GM12878 (cell line): ENCODE measurements around the gene SEC24D. TPM values are rescaled to one million over a fixed set of nuclear protein-coding genes. Genes with fewer than 3 reads are reported as not detected.

Experiments
- ATAC-seq: fragments of 200-7000 bp; cut with Tn5 transposase; 3 replicates; pipeline ENCODE4 v1.9.1; 2020; ENCODE audit warnings: mild to moderate bottlenecking, moderate library complexity
- BruUV-seq: library from RNA; stranded (reverse); fragments of 400-500 nt; replicated peaks from 2 replicates; lab custom pipeline; 2021; lab: Mats Ljungman, UMichigan
- CTCF ChIA-PET: fragments of 300-600 bp; sonication (Branson Sonifier 250); formaldehyde crosslinking; extraction: SDS; loops from one replicate; lab custom pipeline; 2021; ENCODE audit warnings: inconsistent platforms; lab: Yijun Ruan, JAX
- POLR2A ChIA-PET: fragments of 350-600 bp; formaldehyde crosslinking; extraction: SDS; loops from one replicate; lab custom pipeline; 2021; ENCODE audit warnings: inconsistent platforms; lab: Charles Lee
- RAD21 ChIA-PET: fragments of 300-600 bp; sonication (Branson Sonifier 250); formaldehyde crosslinking; loops from one replicate; lab custom pipeline; 2023; ENCODE audit warnings: antibody characterized with exemption; ENCODE audit not compliant: unreplicated experiment; lab: Charles Lee
- SMC1A ChIA-PET: fragments of 300-600 bp; sonication (Branson Sonifier 250); formaldehyde crosslinking; loops from one replicate; lab custom pipeline; 2023; ENCODE audit not compliant: unreplicated experiment, uncharacterized antibody; lab: Charles Lee
- DNase-seq: peaks from one replicate; pipeline ENCODE4 v3.0.0-alpha.2; 2011; ENCODE audit warnings: low read depth, low spot score
- FAIRE-seq: peaks from 3 replicates; lab custom pipeline; 2011; peaks lifted over from hg19 to GRCh38; lab: Jason Lieb, UNC
- H2AFZ ChIP-seq: 2 replicates; pipeline ENCODE4 v1.6.0; 2011; ENCODE audit warnings: low read depth, low read length, control low read depth; ENCODE audit not compliant: control insufficient read depth
- H3K27ac ChIP-seq: 2 replicates; pipeline ENCODE4 v1.5.1; 2011; ENCODE audit warnings: control low read depth; ENCODE audit not compliant: control insufficient read depth, insufficient read depth
- H3K27me3 ChIP-seq, 2 experiments: replicated peaks in 1 of 2; 2 replicates each; pipeline versions ENCODE4 v1.6.0 to v1.6.1; 2011; ENCODE audit warnings: low read length in 1 of 2; ENCODE audit not compliant: control insufficient read depth in 2 of 2, insufficient read depth in 2 of 2
- H3K36me3 ChIP-seq, 2 experiments: 2 replicates each; pipeline ENCODE4 v1.5.1; 2011; ENCODE audit warnings: low read length in 1 of 2; ENCODE audit not compliant: control insufficient read depth in 2 of 2, insufficient read depth in 2 of 2
- H3K4me1 ChIP-seq: 2 replicates; pipeline ENCODE4 v1.6.1; 2011; ENCODE audit warnings: mild to moderate bottlenecking, low read length, moderate library complexity, mixed read lengths; ENCODE audit not compliant: control insufficient read depth, insufficient read depth
- H3K4me2 ChIP-seq: 2 replicates; pipeline ENCODE4 v1.6.0; 2011; ENCODE audit warnings: control low read depth; ENCODE audit not compliant: control insufficient read depth, insufficient read depth
- H3K4me3 ChIP-seq: fragments of 200-600 bp; sonication (generic); 2 replicates; pipeline ENCODE4 v1.5.1; 2016
- H3K79me2 ChIP-seq: 2 replicates; pipeline ENCODE4 v1.6.0; 2011; ENCODE audit warnings: low read length; ENCODE audit not compliant: control insufficient read depth, insufficient read depth
- H3K9ac ChIP-seq: 2 replicates; pipeline ENCODE4 v1.8.0; 2011; ENCODE audit warnings: low read length, control low read depth, mixed read lengths; ENCODE audit not compliant: control insufficient read depth, insufficient read depth
- H3K9me3 ChIP-seq: replicated peaks from 3 replicates; pipeline ENCODE4 v1.5.1; 2011; ENCODE audit warnings: mild to moderate bottlenecking, low read length; ENCODE audit not compliant: control insufficient read depth, insufficient read depth
- H4K20me1 ChIP-seq: 2 replicates; pipeline ENCODE4 v1.6.0; 2011; ENCODE audit not compliant: control insufficient read depth, insufficient read depth
- EZH2 ChIP-seq: IDR thresholded peaks from 2 replicates; pipeline ENCODE4 v1.6.1; 2012; ENCODE audit warnings: low read depth, mild to moderate bottlenecking, control low read depth, inconsistent platforms, low read length, borderline replicate concordance; ENCODE audit not compliant: control insufficient read depth
- HDAC2 ChIP-seq: fragments of 200-600 bp; sonication (generic); IDR thresholded peaks from 2 replicates; pipeline ENCODE4 v1.6.1; 2017
- JUNB ChIP-seq: IDR thresholded peaks from 2 replicates; pipeline ENCODE4 v1.6.1; 2016; ENCODE audit warnings: antibody characterized with exemption, mild to moderate bottlenecking
- MEF2A ChIP-seq: IDR thresholded peaks from 2 replicates; pipeline ENCODE4 v1.6.1; 2011; ENCODE audit warnings: low read depth, mild to moderate bottlenecking, low read length, moderate library complexity; ENCODE audit not compliant: insufficient read depth
- MYB ChIP-seq: fragments of 150-350 bp; IDR thresholded peaks from 2 replicates; pipeline ENCODE4 v1.6.1; 2014; ENCODE audit warnings: mild to moderate bottlenecking, low read depth, low read length, borderline replicate concordance
- NRF1 ChIP-seq: conservative IDR thresholded peaks from 2 replicates; pipeline ENCODE4 v1.6.1; 2011; ENCODE audit warnings: mild to moderate bottlenecking, low read depth, low read length, improper control_type of control experiment
- RCOR1 ChIP-seq: conservative IDR thresholded peaks from 2 replicates; pipeline ENCODE4 v1.6.1; 2012; ENCODE audit warnings: low read depth, low read length, improper control_type of control experiment
- SUZ12 ChIP-seq: fragments of 200-600 bp; sonication (generic); IDR thresholded peaks from one replicate; pipeline ENCODE4 v1.6.1; 2018; ENCODE audit warnings: antibody characterized with exemption, mild to moderate bottlenecking; ENCODE audit not compliant: unreplicated experiment
- WGBS: methylation state at CpG from one replicate; pipeline ENCODE4 v1.1.6; 2016; ENCODE audit warnings: low lambda C conversion rate; ENCODE audit not compliant: insufficient replicate concordance, insufficient coverage; ENCODE audit errors: missing lambda C conversion rate; 5-methylcytosine and 5-hydroxymethylcytosine counted together
- in situ Hi-C: fragments of 300-500 bp; cut with MboI; formaldehyde crosslinking; loops from 9 replicates; pipeline ENCODE4 v1.14.3; 2018; ENCODE audit warnings: mixed read lengths
- intact Hi-C: fragments of 100-400 bp; cut with micrococcal nuclease; formaldehyde crosslinking; loops from one replicate; pipeline ENCODE4 v1.14.2; 2022; ENCODE audit not compliant: unreplicated experiment
- polyA plus RNA-seq, 11 experiments: library from polyadenylated mRNA; depleted of rRNA in 4 of 11; unstranded in 6 of 11; stranded (reverse) in 5 of 11; fragments of >200 nt; fragmentation: Nextera tagmentation in 4 of 11; fragmentation: Illumina TruSeq in 1 of 11; extraction: Ambion mirVana in 4 of 11; extraction: Trizol in 1 of 11; gene quantifications; 1 replicate in 1 of 11; 2 replicates in 10 of 11; pipeline versions ENCODE4 v1.2.1 to v1.2.3, GENCODE V29; 2011 to 2016; ENCODE audit warnings: inconsistent platforms in 2 of 11, missing spikeins in 2 of 11, low read depth in 1 of 11
- total RNA-seq, 4 experiments: library from RNA; depleted of rRNA in 3 of 4; stranded (reverse); fragments of >200 nt in 3 of 4; fragmentation: Illumina TruSeq in 1 of 4; extraction: Trizol in 1 of 4; gene quantifications; 2 replicates each; pipeline versions ENCODE4 v1.2.1 to v1.2.3, GENCODE V29; 2013 to 2021
- TF ChIP-seq, protein P1 (sequence below): fragments of 450-650 bp; IDR thresholded peaks from 2 replicates; pipeline ENCODE4 v1.6.1; 2016; ENCODE audit warnings: mild to moderate bottlenecking
- TF ChIP-seq, protein P2 (sequence below): fragments of 450-650 bp; IDR thresholded peaks from 2 replicates; pipeline ENCODE4 v1.6.1; 2017; ENCODE audit warnings: mild to moderate bottlenecking, low read depth, inconsistent platforms; ENCODE audit not compliant: poor library complexity, severe bottlenecking

SEC24D gene
- total and polyA plus RNA-seq, 10 of the 15 experiments (the other 5 are each of a cell fraction or from before 2014, with no cell fraction given) = 12.8 to 61.9 (median 25.6) TPM

DNA sequence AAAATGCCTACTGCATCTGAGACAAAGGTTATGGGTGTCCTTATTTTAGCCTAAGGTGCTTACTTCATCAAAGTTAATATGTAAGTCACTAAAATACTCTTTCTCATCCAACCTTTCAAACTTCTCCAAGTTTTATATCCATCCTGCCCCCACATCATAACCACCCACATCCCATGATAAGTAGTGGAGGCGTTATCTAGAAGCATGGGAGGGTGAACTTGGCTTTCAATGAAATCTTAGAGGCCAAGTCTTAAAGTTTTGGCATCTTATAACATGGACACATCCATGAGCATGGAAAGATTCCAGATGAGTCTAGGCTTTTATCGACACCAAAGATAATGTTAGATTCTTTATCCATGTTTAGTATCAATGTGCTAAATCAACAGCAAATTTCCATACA is 22.9 kb upstream of the SEC24D start:
- no peaks in the 10 kb centered on the region for H3K79me2 ChIP-seq
- no peaks in the 10 kb centered on the region for H3K36me3 ChIP-seq
- H3K4me3 ChIP-seq = no peak overlapping the region
- BruUV-seq = no TSS peak
- DNase-seq = no peak
- intact Hi-C loops (no loop called here), in situ Hi-C loops (no loop called here)
- H3K27ac ChIP-seq = no peak overlapping the region
- H3K27me3 ChIP-seq = no peaks in the 10 kb centered on the region
- TF ChIP-seq RCOR1 (no peak), MEF2A (no peak), JUNB (no peak), EZH2 (no peak), SUZ12 (no peak), NRF1 (no peak), HDAC2 (no peak), MYB (no peak)
- TF ChIP-seq, protein P1, sequence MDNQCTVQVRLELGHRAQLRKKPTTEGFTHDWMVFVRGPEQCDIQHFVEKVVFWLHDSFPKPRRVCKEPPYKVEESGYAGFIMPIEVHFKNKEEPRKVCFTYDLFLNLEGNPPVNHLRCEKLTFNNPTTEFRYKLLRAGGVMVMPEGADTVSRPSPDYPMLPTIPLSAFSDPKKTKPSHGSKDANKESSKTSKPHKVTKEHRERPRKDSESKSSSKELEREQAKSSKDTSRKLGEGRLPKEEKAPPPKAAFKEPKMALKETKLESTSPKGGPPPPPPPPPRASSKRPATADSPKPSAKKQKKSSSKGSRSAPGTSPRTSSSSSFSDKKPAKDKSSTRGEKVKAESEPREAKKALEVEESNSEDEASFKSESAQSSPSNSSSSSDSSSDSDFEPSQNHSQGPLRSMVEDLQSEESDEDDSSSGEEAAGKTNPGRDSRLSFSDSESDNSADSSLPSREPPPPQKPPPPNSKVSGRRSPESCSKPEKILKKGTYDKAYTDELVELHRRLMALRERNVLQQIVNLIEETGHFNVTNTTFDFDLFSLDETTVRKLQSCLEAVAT = no peak
- TF ChIP-seq, protein P2, sequence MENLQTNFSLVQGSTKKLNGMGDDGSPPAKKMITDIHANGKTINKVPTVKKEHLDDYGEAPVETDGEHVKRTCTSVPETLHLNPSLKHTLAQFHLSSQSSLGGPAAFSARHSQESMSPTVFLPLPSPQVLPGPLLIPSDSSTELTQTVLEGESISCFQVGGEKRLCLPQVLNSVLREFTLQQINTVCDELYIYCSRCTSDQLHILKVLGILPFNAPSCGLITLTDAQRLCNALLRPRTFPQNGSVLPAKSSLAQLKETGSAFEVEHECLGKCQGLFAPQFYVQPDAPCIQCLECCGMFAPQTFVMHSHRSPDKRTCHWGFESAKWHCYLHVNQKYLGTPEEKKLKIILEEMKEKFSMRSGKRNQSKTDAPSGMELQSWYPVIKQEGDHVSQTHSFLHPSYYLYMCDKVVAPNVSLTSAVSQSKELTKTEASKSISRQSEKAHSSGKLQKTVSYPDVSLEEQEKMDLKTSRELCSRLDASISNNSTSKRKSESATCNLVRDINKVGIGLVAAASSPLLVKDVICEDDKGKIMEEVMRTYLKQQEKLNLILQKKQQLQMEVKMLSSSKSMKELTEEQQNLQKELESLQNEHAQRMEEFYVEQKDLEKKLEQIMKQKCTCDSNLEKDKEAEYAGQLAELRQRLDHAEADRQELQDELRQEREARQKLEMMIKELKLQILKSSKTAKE = no peak
- POLR2A ChIA-PET = interaction anchor here (0.6 kb wide), 1 partner anchor 56 kb away, joined by 3 read pairs; no protein-coding TSS in a partner anchor
- H3K4me1 ChIP-seq = no peaks in the 10 kb centered on the region
- H4K20me1 ChIP-seq = no peaks in the 10 kb centered on the region
- 92% methylated on average over 2 of the region's 2 CpGs for WGBS
- FAIRE-seq = no peak
- SMC1A ChIA-PET = no interaction called here
- H3K9ac ChIP-seq = no peak overlapping the region
- CTCF ChIA-PET = no interaction called here
- no peak for ATAC-seq
- no peaks in the 10 kb centered on the region for H3K9me3 ChIP-seq
- H2AFZ ChIP-seq = no peak overlapping the region
- RAD21 ChIA-PET = no interaction called here
- no peak overlapping the region for H3K4me2 ChIP-seq
